A673 (cell line): Measurements from ENCODE around the gene MDFI. TPM values are rescaled to one million over a fixed set of nuclear protein-coding genes. Genes with fewer than 3 reads are reported as not detected.

Source experiments
- BruUV-seq: library from RNA; stranded (reverse); fragments of 400-500 nt; replicated peaks from 2 replicates; lab custom pipeline; 2021; lab: Mats Ljungman, UMichigan
- CTCF ChIA-PET: fragments of 300-600 bp; sonication (Branson Sonifier 250); formaldehyde crosslinking; loops from one replicate; lab custom pipeline; 2022; ENCODE audit warnings: antibody characterized with exemption; lab: Charles Lee
- POLR2A ChIA-PET: fragments of 300-600 bp; sonication (Branson Sonifier 250); formaldehyde crosslinking; loops from one replicate; lab custom pipeline; 2022; ENCODE audit warnings: antibody characterized with exemption; ENCODE audit not compliant: low non-redundant PET; lab: Charles Lee
- DNase-seq: peaks from one replicate; pipeline ENCODE4 v3.0.0-alpha.2; 2015; ENCODE audit warnings: low spot score
- H3K27ac ChIP-seq: fragments of 200-600 bp; sonication (generic); 2 replicates; pipeline ENCODE4 v1.5.1; 2016; ENCODE audit warnings: mixed run types, low read depth, mild to moderate bottlenecking, mixed read lengths, antibody characterized with exemption, low read length; ENCODE audit not compliant: poor library complexity, severe bottlenecking
- H3K27me3 ChIP-seq: fragments of 200-600 bp; sonication (generic); replicated peaks from 2 replicates; pipeline ENCODE4 v1.6.1; 2017; ENCODE audit warnings: mixed run types, low read depth, mild to moderate bottlenecking, mixed read lengths, antibody characterized with exemption, low read length; ENCODE audit not compliant: insufficient read depth, poor library complexity
- H3K36me3 ChIP-seq: fragments of 200-600 bp; sonication (generic); 2 replicates; pipeline ENCODE4 v1.6.1; 2016; ENCODE audit warnings: mixed run types, mild to moderate bottlenecking, mixed read lengths, antibody characterized with exemption, low read length; ENCODE audit not compliant: insufficient read depth, poor library complexity, severe bottlenecking
- H3K4me1 ChIP-seq: fragments of 200-600 bp; sonication (generic); 2 replicates; pipeline ENCODE4 v1.6.1; 2017; ENCODE audit warnings: mixed run types, mild to moderate bottlenecking, mixed read lengths, antibody characterized with exemption, low read length; ENCODE audit not compliant: insufficient read depth, poor library complexity, severe bottlenecking
- H3K4me3 ChIP-seq: fragments of 200-600 bp; sonication (generic); 2 replicates; pipeline ENCODE4 v1.5.1; 2016; ENCODE audit warnings: low read depth, mixed run types, mild to moderate bottlenecking, mixed read lengths, low read length; ENCODE audit not compliant: poor library complexity, severe bottlenecking
- H3K9me3 ChIP-seq: fragments of 200-600 bp; sonication (generic); 2 replicates; pipeline ENCODE4 v1.6.1; 2016; ENCODE audit warnings: mixed run types, low read depth, mild to moderate bottlenecking, mixed read lengths, antibody characterized with exemption, low read length; ENCODE audit not compliant: poor library complexity, severe bottlenecking
- EZH2 ChIP-seq: fragments of 200-600 bp; sonication (generic); IDR thresholded peaks from 2 replicates; pipeline ENCODE4 v1.6.1; 2017; ENCODE audit warnings: borderline replicate concordance, low read depth, mild to moderate bottlenecking, mixed read lengths, antibody characterized with exemption, low read length; ENCODE audit not compliant: poor library complexity, severe bottlenecking
- intact Hi-C: fragments of 100-400 bp; cut with micrococcal nuclease; formaldehyde crosslinking; loops from one replicate; pipeline ENCODE4 v1.10.0; 2022; ENCODE audit not compliant: unreplicated experiment
- total RNA-seq: library from RNA; stranded (reverse); gene quantifications from 2 replicates; pipeline ENCODE4 v1.2.3, GENCODE V29; 2021
- TF ChIP-seq, protein P1 (sequence below): fragments of 300-800, 200-600 bp; sonication (generic); conservative IDR thresholded peaks from 2 replicates; pipeline ENCODE4 v1.5.1; 2017; ENCODE audit warnings: low read depth, mild to moderate bottlenecking, antibody characterized with exemption, low read length, moderate library complexity, mixed read lengths

The MDFI gene
- total RNA-seq, 1 experiment from 2014 or later, result 342 TPM

DNA sequence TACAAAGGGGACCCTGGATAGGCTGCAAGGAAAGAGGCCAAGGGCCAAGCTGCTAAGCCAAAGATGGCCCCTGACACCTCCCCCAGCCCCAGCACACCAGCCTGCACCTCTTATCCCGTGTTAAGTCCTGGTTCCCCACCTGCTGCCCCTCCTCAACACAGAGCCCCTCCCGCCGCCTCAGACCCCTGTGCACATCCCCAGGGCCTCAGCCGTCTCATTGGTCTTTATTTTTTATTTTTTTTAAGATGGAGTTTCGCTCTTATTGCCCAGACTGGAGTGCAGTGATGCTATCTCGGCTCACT is 37.1 kb upstream of the MDFI start:
- Histone ChIP-seq H3K27ac (no peak overlapping the region), H3K4me1 (peaks cover 11% of the 10 kb centered on the region), H3K36me3 (peaks cover 5% of the 10 kb centered on the region), H3K9me3 (no peaks in the 10 kb centered on the region), H3K27me3 (no peaks in the 10 kb centered on the region), H3K4me3 (no peak overlapping the region)
- DNase-seq, result no peak
- intact Hi-C loops, result loop anchor here (10.0 kb wide), 1 partner anchor 174 kb away; the partner anchor contains the start of gene FRS3
- BruUV-seq, result no TSS peak
- CTCF ChIA-PET, result no interaction called here
- no peak for TF ChIP-seq EZH2
- TF ChIP-seq, protein P1, sequence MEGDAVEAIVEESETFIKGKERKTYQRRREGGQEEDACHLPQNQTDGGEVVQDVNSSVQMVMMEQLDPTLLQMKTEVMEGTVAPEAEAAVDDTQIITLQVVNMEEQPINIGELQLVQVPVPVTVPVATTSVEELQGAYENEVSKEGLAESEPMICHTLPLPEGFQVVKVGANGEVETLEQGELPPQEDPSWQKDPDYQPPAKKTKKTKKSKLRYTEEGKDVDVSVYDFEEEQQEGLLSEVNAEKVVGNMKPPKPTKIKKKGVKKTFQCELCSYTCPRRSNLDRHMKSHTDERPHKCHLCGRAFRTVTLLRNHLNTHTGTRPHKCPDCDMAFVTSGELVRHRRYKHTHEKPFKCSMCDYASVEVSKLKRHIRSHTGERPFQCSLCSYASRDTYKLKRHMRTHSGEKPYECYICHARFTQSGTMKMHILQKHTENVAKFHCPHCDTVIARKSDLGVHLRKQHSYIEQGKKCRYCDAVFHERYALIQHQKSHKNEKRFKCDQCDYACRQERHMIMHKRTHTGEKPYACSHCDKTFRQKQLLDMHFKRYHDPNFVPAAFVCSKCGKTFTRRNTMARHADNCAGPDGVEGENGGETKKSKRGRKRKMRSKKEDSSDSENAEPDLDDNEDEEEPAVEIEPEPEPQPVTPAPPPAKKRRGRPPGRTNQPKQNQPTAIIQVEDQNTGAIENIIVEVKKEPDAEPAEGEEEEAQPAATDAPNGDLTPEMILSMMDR, result no peak
- POLR2A ChIA-PET, result no interaction called here

DNA sequence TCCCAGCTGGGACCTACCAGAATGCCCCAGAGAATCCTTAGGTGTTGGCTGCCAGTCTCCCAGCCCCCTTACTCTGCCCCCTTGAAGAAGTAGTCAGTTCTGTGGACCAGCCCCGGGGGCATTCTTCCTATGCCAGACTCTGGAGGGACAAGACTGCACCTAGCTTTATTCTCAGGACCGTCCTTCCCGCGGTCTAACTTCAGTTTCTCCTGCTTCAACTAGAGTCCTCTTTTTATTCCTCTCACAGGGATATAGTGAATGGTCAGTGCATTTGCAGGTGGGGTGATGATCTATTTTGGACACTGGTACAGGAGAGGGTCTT is 35.9 kb upstream of the MDFI start:
- no peak for TF ChIP-seq EZH2
- TF ChIP-seq, protein P1, result no peak
- CTCF ChIA-PET, result interaction anchor here (0.5 to 1.7 kb wide), 10 partner anchors 41 to 234 kb away, joined by 3 to 26 read pairs (median 5); no protein-coding TSS in a partner anchor
- Histone ChIP-seq H3K9me3 (no peaks in the 10 kb centered on the region), H3K27me3 (no peaks in the 10 kb centered on the region), H3K36me3 (no peaks in the 10 kb centered on the region), H3K4me1 (peaks cover 11% of the 10 kb centered on the region), H3K27ac (peak overlapping the region; percentile 26), H3K4me3 (no peak overlapping the region)
- no peak for DNase-seq
- POLR2A ChIA-PET, result no interaction called here
- intact Hi-C loops, result loop anchor here (10.0 kb wide), 1 partner anchor 172 kb away; the partner anchor contains the start of gene FRS3
- BruUV-seq, result no TSS peak

DNA sequence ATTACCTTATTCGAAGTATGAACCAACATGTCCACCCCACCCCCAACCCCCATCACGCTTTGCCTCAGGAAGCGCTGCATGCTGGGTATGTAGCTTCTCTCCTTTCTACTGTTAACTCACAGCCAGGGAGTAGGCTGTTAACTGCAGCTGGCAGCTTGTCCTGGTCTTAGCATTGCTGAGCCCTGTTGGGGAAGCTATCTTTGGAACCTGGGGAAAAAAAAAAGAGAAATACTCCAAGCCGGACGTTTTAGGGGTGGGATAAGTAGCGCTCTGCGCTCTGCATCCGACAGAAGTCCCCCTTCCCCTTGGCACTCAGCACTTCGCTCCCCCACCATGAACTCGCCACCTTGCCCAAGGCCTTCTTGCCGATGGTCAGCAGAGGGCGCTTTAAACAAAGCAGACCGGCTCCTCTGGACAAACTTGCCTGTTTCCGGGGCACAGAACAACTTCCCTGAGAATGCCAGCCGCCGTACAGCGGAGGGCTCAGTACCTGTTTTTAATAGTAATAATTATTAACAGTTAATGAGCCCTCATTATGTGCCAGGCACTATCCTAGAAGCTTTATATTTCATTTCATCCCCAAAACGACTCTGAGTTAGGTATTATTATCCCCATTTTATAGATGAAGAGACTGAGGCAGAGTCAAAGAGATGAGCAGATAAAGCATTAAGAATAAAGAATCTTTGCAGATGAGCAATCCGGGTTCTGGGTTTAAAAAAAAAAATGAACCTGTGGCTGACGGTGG is 35.2 kb upstream of the MDFI start:
- CTCF ChIA-PET, result interaction anchor here (0.5 to 1.7 kb wide), 13 partner anchors 28 to 261 kb away, joined by 3 to 26 read pairs (median 5); no protein-coding TSS in a partner anchor
- POLR2A ChIA-PET, result interaction anchor here (0.6 kb wide), 1 partner anchor 45 kb away, joined by 3 read pairs; no protein-coding TSS in a partner anchor
- no TSS peak for BruUV-seq
- peak; percentile 93 for DNase-seq
- Histone ChIP-seq H3K4me3 (peak overlapping the region; percentile 10), H3K27ac (peak overlapping the region; percentile 26), H3K27me3 (no peaks in the 10 kb centered on the region), H3K9me3 (no peaks in the 10 kb centered on the region), H3K4me1 (peaks cover 11% of the 10 kb centered on the region), H3K36me3 (no peaks in the 10 kb centered on the region)
- intact Hi-C loops, result loop anchor here (1.0 to 10.0 kb wide), 2 partner anchors 79 to 172 kb away; partner anchors contain the start of gene FRS3
- TF ChIP-seq EZH2, result no peak
- TF ChIP-seq, protein P1, result peak; percentile 98
